ENCODE data around the gene TNRC18.
"Not testable (repeated sequence)": the region's sequence is repeated elsewhere in the genome, so short reads cannot be mapped to it uniquely, and the experiment has no call there.

TNRC18 gene

GRCh38 chr7:5345171-5345570 is 78.5 kb downstream of the TNRC18 start:
- no peak for DNase-seq
- in situ Hi-C loops (cut with HindIII; ENCODE audit: low pct_ligation_motif_present, low pct_unique_long_range_greater_than_20kb, low sequenced_read_pairs), result no loop called here

- no peak for DNase-seq
- in situ Hi-C loops (cut with HindIII; ENCODE audit: low pct_ligation_motif_present, low pct_unique_long_range_greater_than_20kb, low sequenced_read_pairs), result no loop called here
Measured at GRCh38 chr7:5344342-5344741, 79.3 kb downstream of the TNRC18 start.

- in situ Hi-C loops (cut with HindIII; ENCODE audit: low pct_ligation_motif_present, low pct_unique_long_range_greater_than_20kb, low sequenced_read_pairs), result no loop called here
Measured at GRCh38 chr7:5343884-5344283, 79.8 kb downstream of the TNRC18 start.

GRCh38 chr7:5342631-5343030 is 81.0 kb downstream of the TNRC18 start:
- in situ Hi-C loops (cut with HindIII; ENCODE audit: low pct_ligation_motif_present, low pct_unique_long_range_greater_than_20kb, low sequenced_read_pairs), result no loop called here
- DNase-seq, result no peak

More at GRCh38 chr7:5343884-5344283, 79.8 kb downstream of the TNRC18 start:
- no peak for DNase-seq

GRCh38 chr7:5339955-5340354 is 83.7 kb downstream of the TNRC18 start:
- no peak for DNase-seq
- in situ Hi-C loops (cut with HindIII; ENCODE audit: low pct_ligation_motif_present, low pct_unique_long_range_greater_than_20kb, low sequenced_read_pairs), result no loop called here

- DNase-seq, result no peak
- in situ Hi-C loops (cut with HindIII; ENCODE audit: low pct_ligation_motif_present, low pct_unique_long_range_greater_than_20kb, low sequenced_read_pairs), result no loop called here
Measured at GRCh38 chr7:5337047-5337446, 86.6 kb downstream of the TNRC18 start.

- no peak for DNase-seq
- in situ Hi-C loops (cut with HindIII; ENCODE audit: low pct_ligation_motif_present, low pct_unique_long_range_greater_than_20kb, low sequenced_read_pairs), result no loop called here
Measured at GRCh38 chr7:5334671-5335070, 89.0 kb downstream of the TNRC18 start.

- in situ Hi-C loops (cut with HindIII; ENCODE audit: low pct_ligation_motif_present, low pct_unique_long_range_greater_than_20kb, low sequenced_read_pairs), result no loop called here
- no peak for DNase-seq
Measured at GRCh38 chr7:5333121-5334045, 90.3 kb downstream of the TNRC18 start.

- no peak for DNase-seq
- in situ Hi-C loops (cut with HindIII; ENCODE audit: low pct_ligation_motif_present, low pct_unique_long_range_greater_than_20kb, low sequenced_read_pairs), result no loop called here
Measured at GRCh38 chr7:5332579-5332978, 91.1 kb downstream of the TNRC18 start.

- DNase-seq, result no peak
- in situ Hi-C loops (cut with HindIII; ENCODE audit: low pct_ligation_motif_present, low pct_unique_long_range_greater_than_20kb, low sequenced_read_pairs), result no loop called here
Measured at GRCh38 chr7:5330288-5330687, 93.3 kb downstream of the TNRC18 start.

- DNase-seq, result no peak
- in situ Hi-C loops (cut with HindIII; ENCODE audit: low pct_ligation_motif_present, low pct_unique_long_range_greater_than_20kb, low sequenced_read_pairs), result no loop called here
Measured at GRCh38 chr7:5324961-5325360, 98.7 kb downstream of the TNRC18 start.

- DNase-seq; in situ Hi-C loops (cut with HindIII; ENCODE audit: low pct_ligation_motif_present, low pct_unique_long_range_greater_than_20kb, low sequenced_read_pairs): not testable (repeated sequence)
Measured at GRCh38 chr7:5323800-5324781, 99.5 kb downstream of the TNRC18 start.

- in situ Hi-C loops (cut with HindIII; ENCODE audit: low pct_ligation_motif_present, low pct_unique_long_range_greater_than_20kb, low sequenced_read_pairs), result no loop called here
- no peak for DNase-seq
Measured at GRCh38 chr7:5322621-5323410, 100.8 kb downstream of the TNRC18 start.

GRCh38 chr7:5320802-5321396 is 102.7 kb downstream of the TNRC18 start:
- no peak for DNase-seq
- in situ Hi-C loops (cut with HindIII; ENCODE audit: low pct_ligation_motif_present, low pct_unique_long_range_greater_than_20kb, low sequenced_read_pairs), result no loop called here

- no peak for DNase-seq
- in situ Hi-C loops (cut with HindIII; ENCODE audit: low pct_ligation_motif_present, low pct_unique_long_range_greater_than_20kb, low sequenced_read_pairs), result no loop called here
Measured at GRCh38 chr7:5320391-5320790, 103.2 kb downstream of the TNRC18 start.

GRCh38 chr7:5318613-5319012 is 105.0 kb downstream of the TNRC18 start:
- in situ Hi-C loops (cut with HindIII; ENCODE audit: low pct_ligation_motif_present, low pct_unique_long_range_greater_than_20kb, low sequenced_read_pairs); DNase-seq: not testable (repeated sequence)

GRCh38 chr7:5315761-5316160 is 107.9 kb downstream of the TNRC18 start:
- no peak for DNase-seq
- in situ Hi-C loops (cut with HindIII; ENCODE audit: low pct_ligation_motif_present, low pct_unique_long_range_greater_than_20kb, low sequenced_read_pairs), result no loop called here

GRCh38 chr7:5314864-5315263 is 108.8 kb downstream of the TNRC18 start:
- DNase-seq, result no peak
- in situ Hi-C loops (cut with HindIII; ENCODE audit: low pct_ligation_motif_present, low pct_unique_long_range_greater_than_20kb, low sequenced_read_pairs), result no loop called here
